ENCODE data around the gene PSG11. TPM values are rescaled to one million over a fixed set of nuclear protein-coding genes. Genes with fewer than 3 reads are reported as not detected.
"Not testable (repeated sequence)": the region's sequence is repeated elsewhere in the genome, so short reads cannot be mapped to it uniquely, and the experiment has no call there.

Gene PSG11
- 0.75 TPM for total RNA-seq
- polyA plus RNA-seq (ENCODE audit: insufficient read depth in 1 of 8, insufficient read length in 8 of 8, low replicate concordance in 1 of 8): under 1 TPM; 0.25 to 0.95 (median 0.57) TPM
- long read RNA-seq, donor 1: 0 reads
- long read RNA-seq, donor 2: 0 reads
- long read RNA-seq, donor 3: 0 reads
- long read RNA-seq, donor 4: 0 reads
- long read RNA-seq, donor 5: 0 reads
- long read RNA-seq, donor 6: 0 reads
- long read RNA-seq, donor 7: 0 reads
- long read RNA-seq, donor 8: 0 reads
- long read RNA-seq, donor 9: 0 reads
- long read RNA-seq, donor 10: 0 reads
- long read RNA-seq, donor 11: 0 reads

- H3K27ac ChIP-seq (ENCODE audit: low read length); H3K27me3 ChIP-seq (ENCODE audit: control insufficient read depth, insufficient read depth, low read length); H3K4me1 ChIP-seq (ENCODE audit: control insufficient read depth, insufficient read depth, low read length); H3K4me3 ChIP-seq (ENCODE audit: low read length); DNase-seq; H3K9me3 ChIP-seq (replicated peaks; ENCODE audit: control insufficient read depth, low read depth, low read length); H3K36me3 ChIP-seq (ENCODE audit: control insufficient read depth, insufficient read depth, low read length): not testable (repeated sequence)
- WGBS (ENCODE audit: insufficient coverage): 64% methylated on average over 4 of the region's 6 CpGs
Measured at GRCh38 chr19:43026369-43026768, at the start of gene PSG11. Gene PSG11 (minus strand): TSS chr19:43026469. CDS start chr19:43026372, 97 bp downstream.

- not testable (repeated sequence) for DNase-seq; H3K27me3 ChIP-seq (ENCODE audit: control insufficient read depth, insufficient read depth, low read length); H3K4me3 ChIP-seq (ENCODE audit: low read length); H3K4me1 ChIP-seq (ENCODE audit: control insufficient read depth, insufficient read depth, low read length); H3K9me3 ChIP-seq (replicated peaks; ENCODE audit: control insufficient read depth, low read depth, low read length); H3K36me3 ChIP-seq (ENCODE audit: control insufficient read depth, insufficient read depth, low read length); H3K27ac ChIP-seq (ENCODE audit: low read length)
- 60% methylated on average over 1 of the region's 3 CpGs for WGBS (ENCODE audit: insufficient coverage)
Measured at GRCh38 chr19:43062418-43062817, 36.1 kb upstream of the PSG11 start.

DNA sequence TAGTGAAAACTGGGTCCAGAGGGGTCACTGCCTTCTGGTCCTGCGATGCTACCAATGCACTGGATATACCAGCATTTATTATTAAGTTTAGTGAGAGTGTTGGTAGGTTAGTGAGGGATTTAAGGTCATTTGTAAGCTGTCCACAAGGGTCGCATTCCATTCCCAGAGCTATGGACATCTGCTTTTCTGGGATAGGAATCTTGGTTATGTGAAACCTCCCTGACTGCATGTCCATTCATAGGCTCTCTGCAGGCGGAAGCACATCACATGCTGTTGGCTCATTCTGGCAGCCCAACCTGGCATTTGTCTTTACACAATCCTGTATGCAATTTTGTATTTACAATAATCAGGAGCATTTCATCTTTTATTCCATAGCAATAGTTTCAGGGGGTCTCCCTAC lies 35.1 kb upstream of the PSG11 start:
- H3K36me3 ChIP-seq (ENCODE audit: control insufficient read depth, insufficient read depth, low read length); H3K27ac ChIP-seq (ENCODE audit: low read length); H3K9me3 ChIP-seq (replicated peaks; ENCODE audit: control insufficient read depth, low read depth, low read length); H3K27me3 ChIP-seq (ENCODE audit: control insufficient read depth, insufficient read depth, low read length); H3K4me3 ChIP-seq (ENCODE audit: low read length); H3K4me1 ChIP-seq (ENCODE audit: control insufficient read depth, insufficient read depth, low read length): not testable (repeated sequence)
- WGBS (ENCODE audit: insufficient coverage): 80% methylated on average over 1 of the region's 3 CpGs
- peak; percentile 1 for DNase-seq

DNA sequence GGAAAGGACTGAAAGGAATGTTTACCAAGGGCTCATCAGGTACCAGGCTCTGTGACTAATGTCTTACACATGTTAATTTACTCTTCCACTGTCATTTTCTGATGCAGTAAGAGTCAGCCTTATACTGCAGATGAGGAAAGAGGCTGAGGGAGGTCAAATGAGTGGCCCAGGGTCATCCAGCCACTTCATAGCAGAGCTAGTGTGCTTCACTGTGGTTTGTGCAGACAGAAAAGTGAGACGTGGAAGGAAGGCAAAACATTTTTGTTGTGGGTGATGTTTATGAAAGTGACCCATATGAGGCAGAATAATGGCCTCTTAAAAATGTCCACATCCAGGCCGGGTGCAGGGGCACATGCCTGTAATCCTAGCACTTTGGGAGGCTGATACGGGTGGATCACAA lies 34.0 kb upstream of the PSG11 start:
- H3K27me3 ChIP-seq (ENCODE audit: control insufficient read depth, insufficient read depth, low read length); DNase-seq; H3K36me3 ChIP-seq (ENCODE audit: control insufficient read depth, insufficient read depth, low read length); H3K9me3 ChIP-seq (replicated peaks; ENCODE audit: control insufficient read depth, low read depth, low read length); H3K27ac ChIP-seq (ENCODE audit: low read length); H3K4me1 ChIP-seq (ENCODE audit: control insufficient read depth, insufficient read depth, low read length); H3K4me3 ChIP-seq (ENCODE audit: low read length): not testable (repeated sequence)
- 57% methylated on average over 2 of the region's 3 CpGs for WGBS (ENCODE audit: insufficient coverage)

DNA sequence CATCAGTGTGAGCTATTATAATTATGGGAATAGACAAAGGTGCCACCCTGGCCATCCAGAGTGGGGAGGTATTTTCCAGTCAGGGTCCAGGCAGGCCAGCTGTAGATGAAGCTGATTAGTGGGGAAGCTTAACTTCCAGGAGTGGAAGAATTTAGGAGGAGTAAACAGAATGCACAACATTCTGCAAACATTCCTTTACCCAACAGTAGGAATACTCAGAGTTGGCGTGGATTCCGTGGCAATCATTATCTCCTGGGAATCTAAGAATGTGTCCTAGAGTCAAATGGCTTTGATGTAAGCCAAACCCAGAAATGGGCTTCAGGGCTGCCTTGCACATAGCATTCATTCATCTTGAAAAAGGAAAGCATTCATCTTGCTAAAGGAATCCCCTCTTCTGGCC lies 33.2 kb upstream of the PSG11 start:
- not testable (repeated sequence) for H3K27me3 ChIP-seq (ENCODE audit: control insufficient read depth, insufficient read depth, low read length); DNase-seq; H3K36me3 ChIP-seq (ENCODE audit: control insufficient read depth, insufficient read depth, low read length); H3K4me3 ChIP-seq (ENCODE audit: low read length); H3K4me1 ChIP-seq (ENCODE audit: control insufficient read depth, insufficient read depth, low read length); H3K9me3 ChIP-seq (replicated peaks; ENCODE audit: control insufficient read depth, low read depth, low read length); H3K27ac ChIP-seq (ENCODE audit: low read length)
- WGBS (ENCODE audit: insufficient coverage): no CpG with 5 or more reads among the region's 2 CpGs

DNA sequence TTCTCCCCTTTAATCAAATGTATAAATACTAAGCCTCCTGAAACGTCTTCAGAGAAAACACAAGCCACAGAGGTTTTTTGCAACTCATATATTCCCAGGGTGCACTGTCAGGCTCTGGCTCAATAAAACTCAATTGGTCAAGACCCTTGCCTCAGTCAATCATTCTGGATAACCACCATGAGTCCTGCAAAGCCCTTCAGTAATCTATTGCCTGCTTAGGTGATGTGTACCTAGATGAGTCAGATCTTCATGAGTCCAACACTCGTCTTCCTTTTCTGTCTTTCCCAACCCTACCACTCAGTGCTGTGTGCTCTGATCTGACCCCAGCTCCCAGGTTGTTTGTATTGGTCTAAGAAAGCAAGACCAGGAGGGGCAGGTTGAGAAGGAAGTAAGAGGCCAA lies 32.2 kb upstream of the PSG11 start:
- DNase-seq; H3K36me3 ChIP-seq (ENCODE audit: control insufficient read depth, insufficient read depth, low read length); H3K4me3 ChIP-seq (ENCODE audit: low read length); H3K4me1 ChIP-seq (ENCODE audit: control insufficient read depth, insufficient read depth, low read length); H3K27ac ChIP-seq (ENCODE audit: low read length); H3K27me3 ChIP-seq (ENCODE audit: control insufficient read depth, insufficient read depth, low read length); H3K9me3 ChIP-seq (replicated peaks; ENCODE audit: control insufficient read depth, low read depth, low read length): not testable (repeated sequence)
- WGBS (ENCODE audit: insufficient coverage): no CpG with 5 or more reads among the region's 2 CpGs

DNA sequence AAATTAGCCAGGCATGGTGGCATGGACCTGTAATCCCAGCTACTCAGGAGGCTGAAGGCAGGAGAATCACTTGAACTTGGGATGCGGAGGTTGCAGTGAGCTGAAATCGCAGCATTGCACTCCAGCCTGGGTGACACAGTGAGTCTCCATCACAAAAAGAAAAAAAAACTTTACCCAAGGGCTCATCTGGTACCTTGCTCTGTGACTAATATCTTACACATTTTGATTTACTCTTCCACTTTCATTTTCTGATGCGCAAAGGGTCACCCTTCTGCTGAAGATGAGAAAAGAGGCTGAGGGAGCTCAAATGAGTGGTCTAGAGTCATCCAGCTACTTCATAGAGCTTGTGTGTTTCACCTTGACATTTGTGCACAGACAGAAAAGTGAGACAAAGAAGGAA lies 21.7 kb upstream of the PSG11 start:
- not testable (repeated sequence) for H3K27me3 ChIP-seq (ENCODE audit: control insufficient read depth, insufficient read depth, low read length); H3K4me3 ChIP-seq (ENCODE audit: low read length); H3K9me3 ChIP-seq (replicated peaks; ENCODE audit: control insufficient read depth, low read depth, low read length); DNase-seq; H3K36me3 ChIP-seq (ENCODE audit: control insufficient read depth, insufficient read depth, low read length); H3K27ac ChIP-seq (ENCODE audit: low read length); H3K4me1 ChIP-seq (ENCODE audit: control insufficient read depth, insufficient read depth, low read length)
- WGBS (ENCODE audit: insufficient coverage): 83% methylated on average over 1 of the region's 3 CpGs

- not testable (repeated sequence) for H3K27me3 ChIP-seq (ENCODE audit: control insufficient read depth, insufficient read depth, low read length); H3K9me3 ChIP-seq (replicated peaks; ENCODE audit: control insufficient read depth, low read depth, low read length); H3K36me3 ChIP-seq (ENCODE audit: control insufficient read depth, insufficient read depth, low read length); H3K4me1 ChIP-seq (ENCODE audit: control insufficient read depth, insufficient read depth, low read length); DNase-seq; H3K4me3 ChIP-seq (ENCODE audit: low read length); H3K27ac ChIP-seq (ENCODE audit: low read length)
- no CpG with 5 or more reads among the region's 2 CpGs for WGBS (ENCODE audit: insufficient coverage)
Measured at GRCh38 chr19:43046578-43046977, 20.3 kb upstream of the PSG11 start.

GRCh38 chr19:43043492-43044180 lies 17.4 kb upstream of the PSG11 start:
- not testable (repeated sequence) for H3K27ac ChIP-seq (ENCODE audit: low read length); DNase-seq; H3K27me3 ChIP-seq (ENCODE audit: control insufficient read depth, insufficient read depth, low read length); H3K9me3 ChIP-seq (replicated peaks; ENCODE audit: control insufficient read depth, low read depth, low read length); H3K4me3 ChIP-seq (ENCODE audit: low read length); H3K36me3 ChIP-seq (ENCODE audit: control insufficient read depth, insufficient read depth, low read length); H3K4me1 ChIP-seq (ENCODE audit: control insufficient read depth, insufficient read depth, low read length)
- WGBS (ENCODE audit: insufficient coverage): no CpG with 5 or more reads among the region's 1 CpG

GRCh38 chr19:43031645-43032044 lies 5.4 kb upstream of the PSG11 start:
- not testable (repeated sequence) for DNase-seq; H3K9me3 ChIP-seq (replicated peaks; ENCODE audit: control insufficient read depth, low read depth, low read length); H3K27ac ChIP-seq (ENCODE audit: low read length); H3K4me3 ChIP-seq (ENCODE audit: low read length); H3K36me3 ChIP-seq (ENCODE audit: control insufficient read depth, insufficient read depth, low read length); H3K27me3 ChIP-seq (ENCODE audit: control insufficient read depth, insufficient read depth, low read length); H3K4me1 ChIP-seq (ENCODE audit: control insufficient read depth, insufficient read depth, low read length)
- WGBS (ENCODE audit: insufficient coverage): no CpG with 5 or more reads among the region's 2 CpGs

All from muscle of leg (tissue), 16 donors.